ELF-1 (cell line): Measurements from ENCODE around the gene CBX1.
"Not testable (repeated sequence)": the region's sequence is repeated elsewhere in the genome, so short reads cannot be mapped to it uniquely, and the experiment has no call there.

ENCODE experiments used
- DNase-seq: peaks from one replicate; pipeline ENCODE4 v3.0.0-alpha.2; 2016; ENCODE audit warnings: low read depth, low spot score

The CBX1 gene

GRCh38 chr17:48073566-48074094 is 27.6 kb downstream of the CBX1 start:
- not testable (repeated sequence) for DNase-seq

GRCh38 chr17:48072811-48073210 is 28.5 kb downstream of the CBX1 start:
- DNase-seq: not testable (repeated sequence)

- DNase-seq: no peak
These were observed 29.6 kb downstream of the CBX1 start for GRCh38 chr17:48071654-48072053.

- no peak for DNase-seq
These were observed 31.1 kb downstream of the CBX1 start for GRCh38 chr17:48070195-48070594.

GRCh38 chr17:48068491-48068961 is 32.8 kb downstream of the CBX1 start:
- DNase-seq: peak; percentile 45

- not testable (repeated sequence) for DNase-seq
These were observed 33.5 kb downstream of the CBX1 start for GRCh38 chr17:48067808-48068207.

- DNase-seq: no peak
These were observed 34.0 kb downstream of the CBX1 start for GRCh38 chr17:48067245-48067644.

- DNase-seq: no peak
These were observed 34.6 kb downstream of the CBX1 start for GRCh38 chr17:48066656-48067055.

GRCh38 chr17:48066192-48066591 is 35.1 kb downstream of the CBX1 start:
- DNase-seq: no peak

GRCh38 chr17:48064638-48065037 is 36.6 kb downstream of the CBX1 start:
- no peak for DNase-seq

- DNase-seq: no peak
These were observed 39.0 kb downstream of the CBX1 start for GRCh38 chr17:48062273-48062672.

GRCh38 chr17:48060249-48060648 is 41.0 kb downstream of the CBX1 start:
- DNase-seq: no peak

GRCh38 chr17:48059125-48059668 is 42.1 kb downstream of the CBX1 start:
- DNase-seq: no peak

- no peak for DNase-seq
These were observed 42.7 kb downstream of the CBX1 start for GRCh38 chr17:48058393-48059124.

GRCh38 chr17:48057626-48058025 is 43.7 kb downstream of the CBX1 start:
- no peak for DNase-seq

GRCh38 chr17:48056879-48057278 is 44.4 kb downstream of the CBX1 start:
- DNase-seq: no peak

GRCh38 chr17:48056246-48056745 is 45.0 kb downstream of the CBX1 start:
- no peak for DNase-seq

GRCh38 chr17:48055531-48056245 is 45.6 kb downstream of the CBX1 start:
- peak; percentile 78 for DNase-seq

GRCh38 chr17:48054238-48055185 is 46.8 kb downstream of the CBX1 start:
- DNase-seq: peak; percentile 99

- DNase-seq: no peak
These were observed 47.5 kb downstream of the CBX1 start for GRCh38 chr17:48053758-48054237.
